A673 (cell line): ENCODE data around the gene EDEM3. TPM values are rescaled to one million over a fixed set of nuclear protein-coding genes. Genes with fewer than 3 reads are reported as not detected.

Experiments used
- BruUV-seq: library from RNA; stranded (reverse); fragments of 400-500 nt; replicated peaks from 2 replicates; lab custom pipeline; 2021; lab: Mats Ljungman, UMichigan
- CTCF ChIA-PET: fragments of 300-600 bp; sonication (Branson Sonifier 250); formaldehyde crosslinking; loops from one replicate; lab custom pipeline; 2022; ENCODE audit warnings: antibody characterized with exemption; lab: Charles Lee
- POLR2A ChIA-PET: fragments of 300-600 bp; sonication (Branson Sonifier 250); formaldehyde crosslinking; loops from one replicate; lab custom pipeline; 2022; ENCODE audit warnings: antibody characterized with exemption; ENCODE audit not compliant: low non-redundant PET; lab: Charles Lee
- DNase-seq: peaks from one replicate; pipeline ENCODE4 v3.0.0-alpha.2; 2015; ENCODE audit warnings: low spot score
- H3K27ac ChIP-seq: fragments of 200-600 bp; sonication (generic); 2 replicates; pipeline ENCODE4 v1.5.1; 2016; ENCODE audit warnings: mixed run types, low read depth, mild to moderate bottlenecking, mixed read lengths, antibody characterized with exemption, low read length; ENCODE audit not compliant: poor library complexity, severe bottlenecking
- H3K27me3 ChIP-seq: fragments of 200-600 bp; sonication (generic); replicated peaks from 2 replicates; pipeline ENCODE4 v1.6.1; 2017; ENCODE audit warnings: mixed run types, low read depth, mild to moderate bottlenecking, mixed read lengths, antibody characterized with exemption, low read length; ENCODE audit not compliant: insufficient read depth, poor library complexity
- H3K36me3 ChIP-seq: fragments of 200-600 bp; sonication (generic); 2 replicates; pipeline ENCODE4 v1.6.1; 2016; ENCODE audit warnings: mixed run types, mild to moderate bottlenecking, mixed read lengths, antibody characterized with exemption, low read length; ENCODE audit not compliant: insufficient read depth, poor library complexity, severe bottlenecking
- H3K4me1 ChIP-seq: fragments of 200-600 bp; sonication (generic); 2 replicates; pipeline ENCODE4 v1.6.1; 2017; ENCODE audit warnings: mixed run types, mild to moderate bottlenecking, mixed read lengths, antibody characterized with exemption, low read length; ENCODE audit not compliant: insufficient read depth, poor library complexity, severe bottlenecking
- H3K4me3 ChIP-seq: fragments of 200-600 bp; sonication (generic); 2 replicates; pipeline ENCODE4 v1.5.1; 2016; ENCODE audit warnings: low read depth, mixed run types, mild to moderate bottlenecking, mixed read lengths, low read length; ENCODE audit not compliant: poor library complexity, severe bottlenecking
- H3K9me3 ChIP-seq: fragments of 200-600 bp; sonication (generic); 2 replicates; pipeline ENCODE4 v1.6.1; 2016; ENCODE audit warnings: mixed run types, low read depth, mild to moderate bottlenecking, mixed read lengths, antibody characterized with exemption, low read length; ENCODE audit not compliant: poor library complexity, severe bottlenecking
- EZH2 ChIP-seq: fragments of 200-600 bp; sonication (generic); IDR thresholded peaks from 2 replicates; pipeline ENCODE4 v1.6.1; 2017; ENCODE audit warnings: borderline replicate concordance, low read depth, mild to moderate bottlenecking, mixed read lengths, antibody characterized with exemption, low read length; ENCODE audit not compliant: poor library complexity, severe bottlenecking
- intact Hi-C: fragments of 100-400 bp; cut with micrococcal nuclease; formaldehyde crosslinking; loops from one replicate; pipeline ENCODE4 v1.10.0; 2022; ENCODE audit not compliant: unreplicated experiment
- total RNA-seq: library from RNA; stranded (reverse); gene quantifications from 2 replicates; pipeline ENCODE4 v1.2.3, GENCODE V29; 2021
- TF ChIP-seq, protein P1 (sequence below): fragments of 300-800, 200-600 bp; sonication (generic); conservative IDR thresholded peaks from 2 replicates; pipeline ENCODE4 v1.5.1; 2017; ENCODE audit warnings: low read depth, mild to moderate bottlenecking, antibody characterized with exemption, low read length, moderate library complexity, mixed read lengths

EDEM3 gene
- total RNA-seq, 1 experiment from 2014 or later = 24.3 TPM

DNA sequence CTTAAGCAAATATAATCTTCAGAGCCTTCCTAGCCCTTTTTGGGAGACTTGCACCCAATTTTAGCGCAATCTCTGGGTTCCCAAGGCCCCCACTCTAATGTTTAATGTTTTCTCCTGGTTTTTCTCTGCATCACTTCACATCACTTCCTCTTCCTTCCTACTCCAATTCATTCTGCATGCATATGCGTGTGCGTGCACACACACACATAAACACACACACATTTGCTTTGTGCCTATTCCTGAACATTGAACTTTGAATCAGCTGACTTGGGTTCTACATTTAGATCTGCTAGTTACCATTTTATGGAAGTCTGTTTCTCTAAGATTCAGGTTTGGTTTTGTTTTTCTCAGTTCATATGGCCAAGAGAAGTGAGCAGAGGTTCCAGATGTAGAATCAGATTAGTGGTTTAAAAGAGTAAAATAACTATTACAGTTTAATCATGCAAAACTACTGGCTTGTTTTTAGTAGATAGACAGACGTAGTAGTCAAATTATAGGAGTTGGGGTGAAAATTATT, 7.4 kb upstream of the EDEM3 start:
- no TSS peak for BruUV-seq

DNA sequence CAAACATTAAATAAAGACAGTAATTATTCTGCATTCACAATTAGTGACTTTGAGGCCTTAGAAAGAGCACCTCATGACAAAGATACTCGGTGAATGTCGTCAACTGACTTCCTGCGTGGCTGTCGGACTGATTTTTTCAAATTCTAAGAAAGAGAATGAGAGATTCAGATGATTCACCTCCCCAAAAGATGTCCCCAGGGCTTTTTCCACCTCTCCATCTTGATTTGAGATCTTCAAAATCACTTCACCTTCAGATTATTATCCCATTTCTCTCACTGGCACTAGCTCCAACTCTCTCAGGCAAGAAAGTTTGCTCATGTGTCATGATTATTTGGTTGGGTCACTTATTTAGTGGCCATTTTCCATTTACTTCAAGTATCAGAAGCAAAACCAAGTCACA, 5.0 kb upstream of the EDEM3 start:
- no peaks in the 10 kb centered on the region for H3K4me1 ChIP-seq
- intact Hi-C loops = no loop called here
- ChIA-PET POLR2A (no interaction called here), CTCF (no interaction called here)
- H3K36me3 ChIP-seq = no peaks in the 10 kb centered on the region
- no peak for DNase-seq
- no TSS peak for BruUV-seq
- H3K9me3 ChIP-seq = no peaks in the 10 kb centered on the region
- H3K27me3 ChIP-seq = no peaks in the 10 kb centered on the region
- H3K4me3 ChIP-seq = no peak overlapping the region
- TF ChIP-seq EZH2 = no peak
- TF ChIP-seq, protein P1, sequence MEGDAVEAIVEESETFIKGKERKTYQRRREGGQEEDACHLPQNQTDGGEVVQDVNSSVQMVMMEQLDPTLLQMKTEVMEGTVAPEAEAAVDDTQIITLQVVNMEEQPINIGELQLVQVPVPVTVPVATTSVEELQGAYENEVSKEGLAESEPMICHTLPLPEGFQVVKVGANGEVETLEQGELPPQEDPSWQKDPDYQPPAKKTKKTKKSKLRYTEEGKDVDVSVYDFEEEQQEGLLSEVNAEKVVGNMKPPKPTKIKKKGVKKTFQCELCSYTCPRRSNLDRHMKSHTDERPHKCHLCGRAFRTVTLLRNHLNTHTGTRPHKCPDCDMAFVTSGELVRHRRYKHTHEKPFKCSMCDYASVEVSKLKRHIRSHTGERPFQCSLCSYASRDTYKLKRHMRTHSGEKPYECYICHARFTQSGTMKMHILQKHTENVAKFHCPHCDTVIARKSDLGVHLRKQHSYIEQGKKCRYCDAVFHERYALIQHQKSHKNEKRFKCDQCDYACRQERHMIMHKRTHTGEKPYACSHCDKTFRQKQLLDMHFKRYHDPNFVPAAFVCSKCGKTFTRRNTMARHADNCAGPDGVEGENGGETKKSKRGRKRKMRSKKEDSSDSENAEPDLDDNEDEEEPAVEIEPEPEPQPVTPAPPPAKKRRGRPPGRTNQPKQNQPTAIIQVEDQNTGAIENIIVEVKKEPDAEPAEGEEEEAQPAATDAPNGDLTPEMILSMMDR = no peak
- no peak overlapping the region for H3K27ac ChIP-seq

More for the DNA sequence above, 7.4 kb upstream of the EDEM3 start:
- TF ChIP-seq EZH2 = no peak
- TF ChIP-seq, protein P1 = no peak
- intact Hi-C loops = no loop called here
- ChIA-PET POLR2A (no interaction called here), CTCF (no interaction called here)
- no peaks in the 10 kb centered on the region for H3K27me3 ChIP-seq
- no peak overlapping the region for H3K27ac ChIP-seq
- no peaks in the 10 kb centered on the region for H3K4me1 ChIP-seq
- no peak overlapping the region for H3K4me3 ChIP-seq
- no peaks in the 10 kb centered on the region for H3K36me3 ChIP-seq
- no peak for DNase-seq
- H3K9me3 ChIP-seq = no peaks in the 10 kb centered on the region

DNA sequence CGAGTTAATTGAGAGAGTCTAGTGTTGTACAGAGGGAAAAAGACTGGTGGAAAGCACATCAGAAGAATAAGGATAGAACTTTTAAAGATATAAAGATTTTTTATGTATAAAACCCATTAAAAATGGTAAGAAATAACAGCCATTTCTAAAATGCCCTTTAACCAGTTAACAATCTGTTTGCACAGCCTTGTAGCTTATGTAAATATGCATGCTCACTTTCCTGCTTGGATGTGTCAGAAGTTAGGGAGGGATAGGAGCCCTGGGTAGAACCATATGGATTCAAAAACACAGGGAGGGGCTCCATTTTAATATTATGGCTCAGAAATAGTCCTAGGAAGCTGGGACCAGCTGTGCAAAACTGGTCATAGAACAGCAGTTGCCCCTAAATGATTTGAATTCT, 4.5 kb upstream of the EDEM3 start:
- CTCF ChIA-PET = no interaction called here
- no TSS peak for BruUV-seq
- Histone ChIP-seq H3K4me3 (no peak overlapping the region), H3K4me1 (no peaks in the 10 kb centered on the region), H3K9me3 (no peaks in the 10 kb centered on the region), H3K36me3 (no peaks in the 10 kb centered on the region), H3K27ac (no peak overlapping the region), H3K27me3 (no peaks in the 10 kb centered on the region)
- no peak for DNase-seq
- TF ChIP-seq, protein P1 = no peak
- no peak for TF ChIP-seq EZH2
- POLR2A ChIA-PET = no interaction called here
- intact Hi-C loops = no loop called here
